GM10266 (cell line): ENCODE results near the gene HACE1.
"Not testable (repeated sequence)": the region's sequence is repeated elsewhere in the genome, so short reads cannot be mapped to it uniquely, and the experiment has no call there.

Experiments used
- DNase-seq: peaks from one replicate; pipeline ENCODE4 v3.0.0; 2012; ENCODE audit errors: extremely low spot score
- TF ChIP-seq, protein P1 (sequence below): IDR thresholded peaks from 2 replicates; pipeline ENCODE4 v1.5.1; 2012; ENCODE audit warnings: mild to moderate bottlenecking, low read depth; ENCODE audit not compliant: control insufficient read depth, insufficient read depth; ENCODE audit errors: missing control alignments

The HACE1 gene

DNA sequence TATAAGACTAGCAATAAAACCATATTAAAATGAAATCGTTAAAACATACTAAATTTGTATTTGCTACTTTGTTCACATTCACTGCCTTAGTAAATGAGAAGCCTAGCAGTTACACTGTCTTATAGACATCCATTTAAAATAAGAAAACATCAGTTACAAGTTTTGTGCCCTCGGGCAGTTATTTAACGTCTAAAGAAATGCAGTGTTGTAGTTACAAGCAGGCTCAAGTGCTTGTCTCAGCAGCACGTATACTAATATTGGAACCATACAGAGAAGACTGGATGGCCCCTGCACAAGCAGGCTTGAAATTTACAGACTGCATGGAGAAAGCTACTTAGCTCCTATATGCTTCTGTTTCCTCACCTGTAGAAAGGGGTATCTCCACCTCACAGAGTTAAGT, 93.1 kb downstream of the HACE1 start:
- no peak for DNase-seq
- TF ChIP-seq, protein P1, sequence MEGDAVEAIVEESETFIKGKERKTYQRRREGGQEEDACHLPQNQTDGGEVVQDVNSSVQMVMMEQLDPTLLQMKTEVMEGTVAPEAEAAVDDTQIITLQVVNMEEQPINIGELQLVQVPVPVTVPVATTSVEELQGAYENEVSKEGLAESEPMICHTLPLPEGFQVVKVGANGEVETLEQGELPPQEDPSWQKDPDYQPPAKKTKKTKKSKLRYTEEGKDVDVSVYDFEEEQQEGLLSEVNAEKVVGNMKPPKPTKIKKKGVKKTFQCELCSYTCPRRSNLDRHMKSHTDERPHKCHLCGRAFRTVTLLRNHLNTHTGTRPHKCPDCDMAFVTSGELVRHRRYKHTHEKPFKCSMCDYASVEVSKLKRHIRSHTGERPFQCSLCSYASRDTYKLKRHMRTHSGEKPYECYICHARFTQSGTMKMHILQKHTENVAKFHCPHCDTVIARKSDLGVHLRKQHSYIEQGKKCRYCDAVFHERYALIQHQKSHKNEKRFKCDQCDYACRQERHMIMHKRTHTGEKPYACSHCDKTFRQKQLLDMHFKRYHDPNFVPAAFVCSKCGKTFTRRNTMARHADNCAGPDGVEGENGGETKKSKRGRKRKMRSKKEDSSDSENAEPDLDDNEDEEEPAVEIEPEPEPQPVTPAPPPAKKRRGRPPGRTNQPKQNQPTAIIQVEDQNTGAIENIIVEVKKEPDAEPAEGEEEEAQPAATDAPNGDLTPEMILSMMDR: no peak

DNA sequence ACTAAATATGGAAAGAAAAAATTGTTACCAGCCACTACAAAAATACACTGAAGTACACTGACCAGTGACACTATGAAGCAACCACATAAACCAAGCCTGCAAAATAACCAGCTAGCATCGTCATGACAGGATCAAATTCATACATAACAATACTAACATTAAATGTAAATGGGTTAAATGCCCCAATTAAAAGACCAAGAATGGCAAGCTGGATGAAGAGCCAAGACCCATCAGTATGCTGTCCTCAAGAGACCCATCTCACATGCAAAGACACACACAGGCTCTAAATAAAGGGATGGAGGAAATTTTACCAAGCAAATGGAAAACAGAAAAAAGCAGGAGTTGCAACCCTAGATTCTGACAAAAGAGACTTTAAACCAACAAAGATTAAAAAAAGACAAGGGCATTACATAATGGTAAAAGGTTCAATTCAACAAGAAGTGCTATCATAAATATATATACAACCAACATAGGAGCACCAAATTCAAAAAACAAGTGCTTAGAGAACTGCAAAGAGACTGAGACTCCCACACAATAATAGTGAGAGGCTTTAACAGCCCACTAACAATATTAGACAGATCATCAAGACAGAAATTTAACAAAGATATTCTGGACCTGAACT, 104.8 kb downstream of the HACE1 start:
- TF ChIP-seq, protein P1: no peak
- DNase-seq: no peak

DNA sequence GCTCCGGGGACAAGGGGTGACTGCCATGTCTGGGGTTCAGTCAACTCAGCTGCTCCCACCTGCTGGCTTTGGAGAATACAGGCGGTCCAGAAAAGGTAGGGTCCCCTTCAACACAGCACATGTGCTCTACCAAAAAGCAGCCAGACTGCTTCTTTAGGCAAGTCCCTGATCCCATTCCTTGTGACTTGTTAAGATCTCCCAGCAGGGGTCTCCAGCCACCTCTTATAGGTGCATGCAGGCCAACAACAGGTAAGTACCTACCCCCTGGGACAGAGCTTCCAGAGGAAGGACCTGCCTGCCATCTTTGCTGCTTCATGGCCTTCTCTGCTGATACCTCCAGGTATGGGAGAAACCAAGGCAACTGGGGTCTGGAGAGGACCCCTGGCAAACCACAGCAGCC, 106.5 kb downstream of the HACE1 start:
- DNase-seq: no peak
- TF ChIP-seq, protein P1: no peak

GRCh38 chr6:104750449-104750848, 109.3 kb downstream of the HACE1 start:
- TF ChIP-seq, protein P1: no peak
- no peak for DNase-seq

GRCh38 chr6:104739124-104739523, 120.6 kb downstream of the HACE1 start:
- not testable (repeated sequence) for DNase-seq

- DNase-seq: not testable (repeated sequence)
Observed at GRCh38 chr6:104737567-104737966, 122.2 kb downstream of the HACE1 start.

- TF ChIP-seq, protein P1: no peak
- no peak for DNase-seq
Observed at GRCh38 chr6:104736545-104736944, 123.2 kb downstream of the HACE1 start.

DNA sequence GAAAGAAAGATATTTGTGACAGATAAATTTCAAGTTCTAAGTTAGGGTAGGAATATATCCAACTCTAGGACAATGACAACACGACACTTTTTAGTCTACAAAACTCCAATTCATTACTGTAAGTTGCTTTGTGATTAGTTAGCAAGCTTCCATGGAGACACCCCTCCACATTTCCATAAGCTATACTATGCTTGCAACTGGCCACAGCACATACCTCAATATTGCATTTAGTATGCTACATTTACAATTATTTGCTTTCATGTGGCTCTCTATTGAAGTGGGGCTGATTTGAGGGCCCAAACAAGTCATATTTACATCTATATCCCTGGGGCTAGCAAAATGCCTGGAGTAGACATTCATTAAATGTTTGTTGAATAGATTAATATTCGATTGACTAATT, 129.3 kb downstream of the HACE1 start:
- TF ChIP-seq, protein P1: no peak
- DNase-seq: no peak

DNA sequence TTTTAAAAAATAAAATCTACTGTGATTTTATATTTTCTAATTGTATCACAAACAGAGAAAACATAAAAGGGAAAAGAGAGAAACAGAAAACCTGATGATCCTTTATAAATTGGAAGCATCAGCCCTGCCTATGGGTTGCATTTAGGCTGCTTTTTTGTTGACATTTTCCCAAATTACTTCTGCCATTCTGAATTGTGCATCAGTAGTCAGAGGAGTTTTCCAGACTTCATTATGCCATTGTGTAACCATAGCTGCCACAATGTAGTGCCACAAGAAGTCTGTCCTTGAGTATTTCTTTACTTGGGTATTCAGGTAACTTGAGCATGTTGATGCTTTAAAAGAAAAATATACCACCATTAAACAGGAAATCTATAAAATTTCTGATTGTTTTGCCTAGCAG, 130.3 kb downstream of the HACE1 start:
- no peak for DNase-seq
- TF ChIP-seq, protein P1: no peak
